CD4-positive, alpha-beta T cell treated with Interferon gamma for 1 hour (primary cell): ENCODE measurements around the gene TXK.

ENCODE experiments used
- DNase-seq: peaks from one replicate; pipeline ENCODE4 v3.0.0-alpha.2; 2020

The TXK gene

GRCh38 chr4:48046059-48046458 is 88.0 kb downstream of the TXK start:
- DNase-seq: no peak

- DNase-seq: no peak
These were observed 89.8 kb downstream of the TXK start for GRCh38 chr4:48044298-48044697.

GRCh38 chr4:48043504-48043903 is 90.5 kb downstream of the TXK start:
- no peak for DNase-seq

- no peak for DNase-seq
These were observed 91.0 kb downstream of the TXK start for GRCh38 chr4:48042979-48043461.

GRCh38 chr4:48041535-48042137 is 92.4 kb downstream of the TXK start:
- no peak for DNase-seq

GRCh38 chr4:48039561-48039960 is 94.5 kb downstream of the TXK start:
- no peak for DNase-seq

- no peak for DNase-seq
These were observed 95.4 kb downstream of the TXK start for GRCh38 chr4:48038666-48039065.

GRCh38 chr4:48037117-48037462 is 97.0 kb downstream of the TXK start:
- DNase-seq: no peak

GRCh38 chr4:48035952-48036351 is 98.1 kb downstream of the TXK start:
- DNase-seq: no peak

- DNase-seq: peak; percentile 52
These were observed 100.1 kb downstream of the TXK start for GRCh38 chr4:48033825-48034413.

GRCh38 chr4:48033412-48033811 is 100.6 kb downstream of the TXK start:
- no peak for DNase-seq

- no peak for DNase-seq
These were observed 101.3 kb downstream of the TXK start for GRCh38 chr4:48032721-48033120.

GRCh38 chr4:48031802-48032525 is 102.1 kb downstream of the TXK start:
- no peak for DNase-seq

- DNase-seq: no peak
These were observed 103.6 kb downstream of the TXK start for GRCh38 chr4:48030470-48030869.

- no peak for DNase-seq
These were observed 105.4 kb downstream of the TXK start for GRCh38 chr4:48028696-48029095.

GRCh38 chr4:48027653-48028052 is 106.4 kb downstream of the TXK start:
- DNase-seq: no peak

GRCh38 chr4:48025005-48025404 is 109.0 kb downstream of the TXK start:
- DNase-seq: no peak

GRCh38 chr4:48024522-48024921 is 109.5 kb downstream of the TXK start:
- no peak for DNase-seq

GRCh38 chr4:48022192-48022799 is 111.8 kb downstream of the TXK start:
- DNase-seq: no peak

- DNase-seq: no peak
These were observed 113.0 kb downstream of the TXK start for GRCh38 chr4:48021100-48021499.

- no peak for DNase-seq
These were observed 115.9 kb downstream of the TXK start for GRCh38 chr4:48018112-48018511.

- DNase-seq: no peak
These were observed 116.9 kb downstream of the TXK start for GRCh38 chr4:48017108-48017571.
